Measurements from ENCODE around the gene KDM2A. TPM values are rescaled to one million over a fixed set of nuclear protein-coding genes. Genes with fewer than 3 reads are reported as not detected.
"Not testable (repeated sequence)": the region's sequence is repeated elsewhere in the genome, so short reads cannot be mapped to it uniquely, and the experiment has no call there.

The KDM2A gene
- total RNA-seq, 1 donor from 2014 or later, result 40.7 TPM

DNA sequence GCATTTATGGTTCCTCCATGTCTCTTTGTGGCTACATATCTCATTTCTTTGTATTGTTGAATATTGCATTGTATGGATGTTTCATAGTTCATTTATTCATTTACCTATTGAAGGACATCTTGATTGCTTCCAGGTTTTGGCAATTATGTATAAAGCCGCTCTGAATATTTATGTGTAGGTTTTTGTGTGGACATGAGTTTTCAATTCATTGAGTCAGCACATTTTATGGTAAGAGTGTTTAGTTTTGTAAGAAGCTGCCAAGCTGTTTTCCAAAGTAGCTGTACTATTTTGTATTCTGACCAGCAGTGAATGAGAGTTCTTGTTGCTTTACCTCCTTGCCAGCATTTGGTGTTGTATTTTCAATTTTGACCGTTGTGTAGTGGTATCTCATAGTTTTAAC is 39.2 kb downstream of the KDM2A start:
- DNase-seq (no peak), ATAC-seq (ENCODE audit: poor library complexity) (no peak)
- intact Hi-C loops (cut with DNase I), result no loop called here

DNA sequence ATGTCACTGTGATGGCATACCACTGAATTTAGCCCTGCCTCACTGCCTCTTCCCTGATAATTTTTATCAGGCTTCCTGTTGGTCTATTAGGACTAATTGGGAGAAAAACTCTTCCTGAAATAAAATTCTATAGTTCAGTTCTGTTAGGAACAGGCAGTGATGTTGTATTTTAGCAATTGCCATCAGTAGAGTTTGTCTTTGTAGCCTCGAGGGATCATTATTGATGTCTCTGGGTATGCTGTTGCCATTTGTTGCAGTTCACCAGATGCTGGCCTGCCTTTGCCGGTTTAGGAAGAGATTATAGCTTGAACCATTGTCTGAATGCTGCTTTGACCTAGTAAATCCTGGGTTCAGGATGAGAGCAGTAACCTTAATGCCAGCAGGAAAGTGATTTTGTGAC is 41.0 kb downstream of the KDM2A start:
- intact Hi-C loops (cut with DNase I), result no loop called here
- ATAC-seq (ENCODE audit: poor library complexity) (no peak), DNase-seq (no peak)

DNA sequence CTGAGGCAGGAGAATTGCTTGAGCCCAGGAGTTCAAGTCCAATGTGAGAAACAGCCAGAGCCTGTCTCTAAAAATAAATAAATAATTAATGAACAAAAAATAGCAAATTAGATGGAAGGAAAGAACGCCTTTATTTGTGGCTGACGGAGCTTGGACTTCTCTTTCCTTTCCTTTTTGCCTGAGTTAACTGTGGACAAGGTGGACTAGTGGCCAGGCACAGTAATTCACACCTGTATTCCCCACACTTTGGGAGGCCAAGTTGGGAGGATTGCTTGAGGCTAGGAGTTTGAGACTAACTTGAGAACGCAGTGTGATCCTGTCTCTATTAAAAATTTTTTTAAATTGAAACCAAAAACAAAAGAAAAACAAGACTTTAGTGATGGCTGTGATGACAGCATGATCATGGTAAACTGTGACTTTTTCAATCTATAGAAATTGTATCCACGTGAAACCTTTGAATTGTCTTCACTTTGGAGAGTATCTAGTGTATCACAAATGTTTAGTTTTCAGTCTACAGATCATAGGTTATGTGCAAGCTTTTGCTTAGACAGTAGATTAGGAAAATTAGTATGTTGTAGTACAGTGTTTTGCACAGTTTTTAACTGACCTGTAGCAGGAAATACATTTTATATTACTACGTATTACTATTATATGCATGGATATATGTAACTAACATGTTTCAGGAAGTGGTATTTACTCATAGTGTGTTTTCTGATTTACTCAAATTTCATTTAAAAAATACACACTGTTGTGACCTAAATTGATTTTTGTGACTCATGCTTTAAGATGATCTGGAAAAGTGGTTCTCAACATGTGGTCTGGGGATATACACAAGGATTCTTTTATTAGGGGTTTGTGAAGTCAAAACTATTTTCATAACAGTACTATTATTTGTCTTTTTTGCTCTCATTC is 42.1 kb downstream of the KDM2A start:
- intact Hi-C loops (cut with DNase I), result no loop called here
- DNase-seq, result no peak
- no peak for ATAC-seq (ENCODE audit: poor library complexity)

DNA sequence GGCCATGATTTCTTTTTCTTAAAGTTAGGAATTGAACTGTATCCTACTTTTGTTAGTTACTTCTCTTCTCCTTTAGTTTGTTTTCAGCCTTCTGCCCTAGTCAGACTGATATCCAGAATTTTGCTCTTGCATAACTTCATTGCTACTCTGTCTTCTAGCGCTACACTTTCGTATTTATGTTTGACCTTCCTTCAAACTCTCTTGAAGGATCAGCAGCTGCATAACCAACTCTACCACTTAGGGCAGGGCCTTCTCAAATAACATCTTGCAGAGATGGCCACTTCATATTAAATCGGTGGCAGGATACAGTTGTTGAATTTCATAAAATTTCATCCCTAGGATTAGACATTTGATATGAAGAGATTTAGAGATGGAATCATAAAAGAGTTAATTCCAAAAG is 43.9 kb downstream of the KDM2A start:
- no peak for DNase-seq
- intact Hi-C loops (cut with DNase I), result no loop called here
- no peak for ATAC-seq (ENCODE audit: poor library complexity)

DNA sequence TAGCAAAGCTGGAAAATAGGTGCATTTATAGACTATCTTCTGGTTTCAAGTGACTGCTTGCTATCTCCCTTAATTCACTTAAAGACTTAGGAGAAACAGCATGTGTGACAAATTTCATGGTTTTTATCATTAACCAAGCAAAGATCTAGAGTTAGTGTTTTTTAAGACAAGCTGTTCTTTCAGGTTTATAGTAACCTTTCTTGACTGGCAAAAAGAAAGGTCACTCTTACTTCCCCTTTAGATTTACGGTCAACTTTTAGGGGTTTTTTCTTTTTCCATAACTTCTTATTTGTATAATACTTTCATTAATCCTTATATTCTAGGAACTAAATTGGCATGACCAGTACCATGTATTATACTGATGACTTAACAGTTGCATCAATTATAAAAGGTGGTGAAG is 46.6 kb downstream of the KDM2A start:
- intact Hi-C loops (cut with DNase I), result loop anchor here (5.0 kb wide), 1 partner anchor 83 kb away; no protein-coding TSS in a partner anchor
- no peak for ATAC-seq (ENCODE audit: poor library complexity)
- DNase-seq, result no peak

DNA sequence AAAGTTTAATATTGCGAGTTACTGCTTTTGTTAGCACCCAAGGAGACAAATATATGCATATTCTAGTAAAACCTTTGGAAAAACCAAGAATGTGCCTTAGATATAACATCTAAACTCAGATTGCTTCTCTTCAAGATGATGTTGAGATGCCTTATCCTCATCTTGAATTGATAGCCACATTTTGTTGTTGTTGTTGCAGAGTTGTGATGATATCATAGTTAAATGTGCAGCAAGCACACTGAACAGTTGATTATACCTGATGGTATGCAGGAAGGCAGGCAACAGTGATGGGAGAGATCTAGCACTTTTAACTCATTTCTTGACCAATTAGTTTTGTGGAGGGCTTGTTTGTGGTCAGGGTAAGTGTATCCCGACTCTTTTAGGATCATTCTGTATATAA is 48.0 kb downstream of the KDM2A start:
- ATAC-seq (ENCODE audit: poor library complexity) (no peak), DNase-seq (no peak)
- intact Hi-C loops (cut with DNase I), result loop anchor here (5.0 kb wide), 1 partner anchor 85 kb away; no protein-coding TSS in a partner anchor

DNA sequence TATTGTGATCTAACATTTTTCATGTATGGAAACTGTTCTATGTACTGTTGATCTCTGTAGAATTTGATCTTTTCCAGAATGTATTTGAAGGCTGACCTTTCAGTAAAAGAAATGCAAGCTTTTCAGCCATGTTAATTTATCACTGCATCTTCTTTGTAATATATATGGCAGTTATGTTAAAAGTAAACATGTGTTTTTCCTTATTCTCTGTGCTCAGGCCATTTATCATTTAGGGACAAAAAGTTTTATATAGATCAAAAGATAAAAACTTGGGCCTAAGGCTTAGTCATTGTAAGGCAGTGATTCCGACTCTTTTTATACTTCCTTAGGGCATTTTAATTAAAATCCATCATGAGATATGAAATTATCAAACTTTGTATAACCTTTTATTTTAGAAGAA is 48.7 kb downstream of the KDM2A start:
- DNase-seq (no peak), ATAC-seq (ENCODE audit: poor library complexity) (no peak)
- intact Hi-C loops (cut with DNase I), result loop anchor here (5.0 kb wide), 1 partner anchor 85 kb away; no protein-coding TSS in a partner anchor

DNA sequence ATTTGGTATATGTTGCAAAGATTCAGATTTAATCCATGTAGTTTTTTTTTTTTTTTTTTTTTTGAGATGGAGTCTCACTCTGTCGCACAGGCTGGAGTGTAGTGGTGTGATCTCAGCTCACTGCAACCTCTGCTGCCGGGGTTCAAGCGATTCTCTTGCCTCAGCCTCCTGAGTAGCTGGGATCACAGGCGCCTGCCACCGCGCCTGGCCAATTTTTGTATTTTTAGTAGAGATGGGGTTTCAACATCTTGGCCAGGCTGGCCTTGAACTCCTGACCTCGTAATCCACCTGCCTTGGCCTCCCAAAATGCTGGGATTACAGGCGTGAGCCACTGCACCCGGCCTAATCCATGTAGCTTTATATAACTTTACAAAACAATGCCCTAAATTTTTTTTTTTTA is 49.8 kb downstream of the KDM2A start:
- ATAC-seq (ENCODE audit: poor library complexity), result peak; percentile 19

DNA sequence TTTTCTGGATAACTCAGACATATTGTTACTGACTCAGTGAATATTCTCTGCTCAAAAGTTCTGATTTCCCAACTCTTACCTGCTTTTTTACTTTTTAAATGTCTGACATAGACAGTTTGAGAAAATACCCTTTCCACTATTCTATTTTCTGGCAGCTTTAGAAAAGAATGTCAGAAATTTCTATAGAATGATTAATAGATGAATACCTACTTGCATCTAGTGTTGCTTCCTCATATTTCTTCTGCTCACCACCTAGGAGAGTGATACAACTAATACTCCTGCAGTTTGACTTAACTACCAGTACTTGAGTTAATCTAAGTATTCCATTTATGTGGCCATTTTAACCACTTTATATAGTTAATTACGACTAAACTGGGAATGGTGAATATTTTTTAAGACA is 55.2 kb downstream of the KDM2A start:
- intact Hi-C loops (cut with DNase I), result no loop called here
- DNase-seq, result no peak
- ATAC-seq (ENCODE audit: poor library complexity), result no peak

More for the DNA sequence above, 49.8 kb downstream of the KDM2A start:
- DNase-seq, result not testable (repeated sequence)
- intact Hi-C loops (cut with DNase I), result loop anchor here (5.0 kb wide), 1 partner anchor 87 kb away; no protein-coding TSS in a partner anchor

DNA sequence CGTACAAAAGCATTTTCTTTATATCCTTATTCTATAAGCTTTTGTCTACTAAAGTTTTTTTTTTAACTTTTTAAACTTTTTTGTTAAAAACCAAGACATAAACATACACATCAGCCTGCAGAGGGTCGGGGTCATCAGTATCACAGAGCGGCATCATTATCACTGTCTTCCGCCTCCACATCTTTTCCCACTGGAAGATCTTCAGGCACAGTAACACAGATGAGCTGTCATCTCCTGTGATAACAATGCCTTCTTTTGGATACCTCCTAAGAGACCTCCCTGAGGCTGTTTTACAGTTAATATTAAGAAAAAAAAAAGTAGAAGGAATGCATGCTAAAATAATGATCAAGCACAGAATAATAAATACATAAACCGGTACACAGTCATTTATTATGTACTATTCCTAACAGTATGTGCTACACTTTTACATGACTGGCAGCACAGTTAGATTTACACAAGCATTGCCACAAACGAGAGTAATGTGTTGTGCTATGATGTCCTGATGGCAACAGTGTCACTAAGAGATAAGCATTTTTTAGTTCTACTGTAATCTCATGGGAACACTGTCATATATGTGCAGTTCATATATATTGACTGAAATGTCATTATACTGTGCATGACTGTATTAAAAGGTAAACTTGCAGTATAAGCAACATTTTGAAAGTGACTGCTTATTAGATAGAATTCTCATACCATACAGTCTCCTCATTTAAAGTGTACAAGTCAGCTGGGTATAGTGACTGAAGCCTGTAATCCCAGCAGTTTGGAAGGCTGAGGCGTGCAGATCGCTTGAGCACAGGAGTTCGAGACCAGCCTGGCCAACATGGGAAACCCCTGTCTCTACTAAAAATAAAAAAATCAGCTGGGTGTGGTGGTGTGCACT is 58.6 kb downstream of the KDM2A start:
- intact Hi-C loops (cut with DNase I), result no loop called here
- no peak for ATAC-seq (ENCODE audit: poor library complexity)

DNA sequence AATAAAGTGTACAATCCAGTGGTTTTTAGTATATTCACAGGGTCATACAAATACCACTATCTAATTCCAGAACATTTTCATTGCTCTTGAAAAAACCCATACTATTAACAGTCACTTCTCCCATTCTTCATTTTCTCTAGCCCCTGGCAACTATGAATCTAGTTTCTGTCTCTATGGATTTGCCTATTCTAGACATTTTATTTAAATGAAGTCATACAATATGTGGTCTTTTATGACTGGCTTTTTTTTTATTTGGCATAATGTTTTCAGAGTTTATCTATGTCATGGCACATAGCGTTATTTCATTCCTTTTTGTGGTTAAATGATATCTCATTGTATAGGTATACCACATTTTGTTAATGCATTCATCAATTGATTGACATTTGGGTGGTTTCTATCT is 59.4 kb downstream of the KDM2A start:
- DNase-seq (no peak), ATAC-seq (ENCODE audit: poor library complexity) (no peak)
- intact Hi-C loops (cut with DNase I), result no loop called here

More for the DNA sequence above, 58.6 kb downstream of the KDM2A start:
- no peak for DNase-seq

DNA sequence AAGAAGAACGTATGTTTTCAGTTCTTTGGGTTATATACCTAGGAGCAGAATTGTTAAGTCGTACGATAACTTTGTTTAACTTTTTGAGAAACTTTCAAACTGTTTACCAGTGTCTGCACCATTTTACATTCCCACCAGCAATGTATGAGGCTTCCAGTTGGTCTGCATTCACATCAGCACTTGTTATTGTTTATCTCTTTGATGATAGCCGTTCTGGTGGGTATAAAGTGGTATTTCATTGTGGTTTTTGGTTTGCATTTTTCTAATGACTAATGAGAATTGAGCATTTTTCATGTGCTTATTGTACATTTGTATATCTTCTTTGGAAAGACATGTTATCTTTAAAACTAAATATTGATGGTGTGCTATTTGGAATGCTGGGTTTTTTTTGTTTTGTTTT is 59.8 kb downstream of the KDM2A start:
- ATAC-seq (ENCODE audit: poor library complexity) (no peak), DNase-seq (no peak)
- intact Hi-C loops (cut with DNase I), result no loop called here

DNA sequence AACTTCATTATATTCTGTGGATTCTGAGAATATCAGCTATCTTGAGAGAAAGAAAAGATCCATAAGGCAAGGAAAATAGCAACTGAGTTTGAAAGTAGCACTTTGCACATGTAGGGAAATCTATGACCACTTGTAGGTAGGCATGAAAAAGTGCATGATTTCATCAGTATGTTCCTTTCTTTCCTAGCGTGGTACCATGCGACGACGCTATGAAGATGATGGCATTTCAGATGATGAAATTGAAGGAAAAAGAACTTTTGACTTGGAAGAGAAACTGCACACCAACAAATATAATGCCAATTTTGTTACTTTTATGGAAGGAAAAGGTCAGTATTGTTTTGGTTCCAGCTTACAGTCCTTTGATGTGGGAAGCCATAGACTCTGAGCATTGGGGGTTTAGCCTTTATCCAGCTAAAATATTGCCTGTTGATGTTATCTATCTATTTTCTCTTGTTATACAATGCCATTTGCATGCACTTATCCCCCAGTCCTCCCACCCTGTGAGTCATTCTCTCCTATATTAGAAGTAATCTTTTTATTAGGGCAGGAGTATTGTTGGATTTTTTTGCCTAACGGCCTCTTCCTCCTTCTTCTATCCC is 60.9 kb downstream of the KDM2A start:
- no peak for DNase-seq
- intact Hi-C loops (cut with DNase I), result no loop called here
- ATAC-seq (ENCODE audit: poor library complexity), result no peak

DNA sequence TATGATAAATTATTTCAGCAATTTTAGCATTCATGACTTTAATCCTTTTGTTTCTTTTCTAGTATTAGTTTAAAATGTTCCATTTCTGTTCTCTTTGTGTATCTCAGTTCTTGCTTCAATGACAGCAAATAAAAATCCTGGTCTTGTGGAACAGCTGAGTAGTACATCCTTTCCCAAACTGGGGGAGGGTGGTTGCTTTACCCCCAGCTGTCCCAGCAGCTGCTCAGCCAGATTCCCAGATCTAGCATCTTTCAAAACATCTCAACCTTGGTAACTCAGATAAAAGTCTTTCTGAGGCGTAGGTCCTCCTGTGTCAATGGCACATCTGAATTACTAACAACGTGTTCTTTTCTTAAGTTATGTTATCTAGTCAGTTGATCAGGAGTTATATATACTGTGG is 75.0 kb downstream of the KDM2A start:
- DNase-seq (no peak), ATAC-seq (ENCODE audit: poor library complexity) (no peak)
- intact Hi-C loops (cut with DNase I), result no loop called here

DNA sequence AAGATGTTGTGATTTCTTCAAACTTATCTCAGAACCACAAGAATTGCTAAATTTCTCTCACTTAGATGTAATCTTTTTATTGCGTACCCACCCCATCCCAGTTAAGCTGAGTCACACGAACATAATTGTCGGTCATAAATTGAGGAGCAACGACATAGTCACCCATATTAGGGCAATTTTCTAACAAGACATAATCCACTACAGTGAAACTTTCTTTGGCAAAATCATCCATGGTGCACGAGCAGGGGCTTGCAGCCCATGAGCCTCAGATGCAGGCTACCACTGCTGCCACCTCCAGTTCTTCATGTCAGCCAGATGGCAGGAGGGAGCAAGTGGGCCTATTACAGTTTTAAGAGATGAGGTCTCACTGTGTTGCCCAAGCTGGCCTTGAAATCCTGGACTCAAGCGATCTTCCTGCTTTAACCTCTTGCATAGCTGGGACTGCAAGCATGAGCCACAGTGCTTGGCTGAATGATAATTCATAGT is 77.0 kb downstream of the KDM2A start:
- ATAC-seq (ENCODE audit: poor library complexity) (no peak), DNase-seq (no peak)
- intact Hi-C loops (cut with DNase I), result no loop called here

DNA sequence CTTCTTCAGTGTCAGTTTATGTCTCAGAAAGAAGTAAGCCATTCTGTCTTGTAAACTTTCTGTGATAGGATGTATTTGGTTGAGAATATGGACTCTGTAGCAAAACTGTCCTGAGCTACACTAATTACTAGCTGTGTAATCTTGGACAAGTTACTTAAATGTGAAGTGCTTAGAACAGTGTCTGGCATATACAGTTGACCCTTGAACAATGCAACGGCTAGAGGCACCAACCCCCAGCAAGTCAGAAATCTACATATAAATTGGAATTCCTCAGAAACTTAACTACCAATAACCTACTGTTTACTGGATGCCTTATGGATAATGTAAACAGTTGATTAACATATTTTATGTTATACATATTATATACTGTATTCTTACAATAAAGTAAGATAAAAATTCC is 78.5 kb downstream of the KDM2A start:
- ATAC-seq (ENCODE audit: poor library complexity), result no peak
- intact Hi-C loops (cut with DNase I), result no loop called here
- no peak for DNase-seq

DNA sequence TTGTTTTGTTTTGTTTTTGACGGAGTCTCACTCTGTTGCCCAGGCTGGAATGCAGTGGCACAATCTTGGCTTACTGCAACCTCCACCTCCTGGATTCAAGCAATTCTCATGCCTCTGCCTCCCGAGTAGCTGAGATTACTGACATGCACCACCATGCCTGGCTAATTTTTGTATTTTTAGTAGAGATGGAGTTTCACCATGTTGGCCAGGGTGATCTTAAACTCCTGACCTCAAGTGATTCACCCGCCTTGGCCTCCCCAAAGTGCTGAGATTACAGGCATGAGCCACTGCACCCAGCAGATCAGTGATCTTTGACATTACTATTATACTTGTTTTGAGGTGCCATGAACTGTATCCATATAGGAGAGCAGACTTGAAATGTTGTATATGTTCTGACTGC is 79.7 kb downstream of the KDM2A start:
- DNase-seq; ATAC-seq (ENCODE audit: poor library complexity); intact Hi-C loops (cut with DNase I): not testable (repeated sequence)

DNA sequence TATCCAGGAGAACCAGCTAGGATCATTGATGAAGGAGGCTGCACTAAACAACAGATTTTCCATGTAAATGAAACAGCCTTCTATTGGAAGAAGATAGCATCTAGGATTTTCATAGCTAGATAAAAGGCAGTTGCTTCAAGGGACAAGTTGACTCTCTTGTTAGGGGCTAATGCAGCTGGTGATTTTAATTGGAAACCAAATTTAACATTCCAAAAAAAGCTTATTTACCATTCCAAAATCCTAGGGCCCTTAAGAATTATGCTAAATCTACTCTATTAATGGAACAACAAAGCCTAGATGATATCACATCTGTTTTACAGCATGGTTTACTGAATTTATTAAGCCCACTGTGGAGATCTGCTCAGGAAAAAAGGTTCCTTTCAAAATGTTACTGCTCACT is 80.7 kb downstream of the KDM2A start:
- no peak for DNase-seq
- no peak for ATAC-seq (ENCODE audit: poor library complexity)
- intact Hi-C loops (cut with DNase I), result no loop called here

DNA sequence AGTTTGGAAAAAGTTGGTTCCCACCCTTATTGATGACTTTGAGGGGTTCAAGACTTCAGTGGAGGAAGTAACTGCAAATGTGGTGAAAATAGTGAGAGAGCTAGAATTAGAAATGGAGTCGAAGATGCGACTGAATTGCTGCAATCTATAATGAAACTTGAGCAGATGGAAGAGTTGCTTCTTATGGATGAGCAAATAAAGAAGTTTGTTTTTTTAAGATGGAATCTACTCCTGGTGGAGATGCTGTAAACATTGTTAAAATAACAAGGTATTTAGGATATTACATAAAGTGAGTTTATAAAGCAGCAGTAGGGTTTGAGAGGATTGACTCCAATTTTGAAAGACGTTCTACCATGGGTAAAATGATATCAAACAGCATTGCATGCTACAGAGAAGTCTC is 83.0 kb downstream of the KDM2A start:
- intact Hi-C loops (cut with DNase I), result no loop called here
- ATAC-seq (ENCODE audit: poor library complexity), result no peak

More for the DNA sequence above, 83.0 kb downstream of the KDM2A start:
- DNase-seq, result no peak
